HepG2 (cell line): ENCODE results near the gene SUPT6H. TPM values are rescaled to one million over a fixed set of nuclear protein-coding genes. Genes with fewer than 3 reads are reported as not detected.

Source experiments
- CHD2 ChIP-seq: IDR thresholded peaks from 2 replicates; pipeline ENCODE4 v1.6.1; 2011; ENCODE audit warnings: low read depth, low read length, improper control_type of control experiment
- DRAP1 ChIP-seq: IDR thresholded peaks from 2 replicates; pipeline ENCODE4 v1.6.1; 2016; ENCODE audit warnings: missing genetic modification reagents, missing compliant biosample characterization
- GABPA ChIP-seq, 2 experiments: IDR thresholded peaks; 2 replicates each; pipeline ENCODE4 v1.6.1; 2011 to 2016; ENCODE audit warnings: low read depth in 2 of 2, low read length in 1 of 2, missing biosample characterization in 1 of 2, missing genetic modification characterization in 1 of 2
- GABPB1 ChIP-seq: IDR thresholded peaks from 2 replicates; pipeline ENCODE4 v1.6.1; 2016; ENCODE audit warnings: mild to moderate bottlenecking, missing genetic modification reagents, moderate library complexity, missing compliant biosample characterization
- MAFK ChIP-seq, 2 experiments: IDR thresholded peaks in 1 of 2; conservative IDR thresholded peaks in 1 of 2; 2 replicates each; pipeline ENCODE4 v1.6.1; 2011; ENCODE audit warnings: improper control_type of control experiment in 2 of 2, low read length in 2 of 2
- MEF2D ChIP-seq: sonication (generic); formaldehyde crosslinking; IDR thresholded peaks from 2 replicates; pipeline ENCODE4 v1.5.1; 2020; ENCODE audit warnings: mild to moderate bottlenecking, missing genetic modification reagents
- PCBP1 ChIP-seq: fragments of 200-400 bp; formaldehyde crosslinking; IDR thresholded peaks from 2 replicates; pipeline ENCODE4 v1.6.1; 2017; ENCODE audit warnings: mild to moderate bottlenecking, low read depth, low read length, borderline replicate concordance
- RBM39 ChIP-seq: fragments of 200-400 bp; formaldehyde crosslinking; IDR thresholded peaks from one replicate; pipeline ENCODE4 v1.6.1; 2018; ENCODE audit warnings: antibody characterized with exemption, mild to moderate bottlenecking, low read depth, low read length; ENCODE audit not compliant: poor library complexity, severe bottlenecking
- SIX4 ChIP-seq: sonication (generic); formaldehyde crosslinking; IDR thresholded peaks from 2 replicates; pipeline ENCODE4 v1.4.0; 2020; ENCODE audit warnings: missing genetic modification reagents
- SPEN ChIP-seq: sonication (generic); formaldehyde crosslinking; IDR thresholded peaks from 2 replicates; pipeline ENCODE4 v1.5.1; 2020; ENCODE audit warnings: low read depth, mild to moderate bottlenecking, missing genetic modification reagents
- TEF ChIP-seq: sonication (generic); formaldehyde crosslinking; IDR thresholded peaks from 2 replicates; pipeline ENCODE4 v1.5.0; 2020; ENCODE audit warnings: missing genetic modification reagents
- ZNF3 ChIP-seq: IDR thresholded peaks from 2 replicates; pipeline ENCODE4 v1.7.0; 2017; ENCODE audit warnings: inconsistent platforms
- ZNF350 ChIP-seq: sonication (generic); formaldehyde crosslinking; IDR thresholded peaks from 2 replicates; pipeline ENCODE4 v1.4.0; 2020; ENCODE audit warnings: mild to moderate bottlenecking, low read depth, missing genetic modification reagents, borderline replicate concordance
- ZNF367 ChIP-seq: sonication (generic); formaldehyde crosslinking; IDR thresholded peaks from 2 replicates; pipeline ENCODE4 v1.4.0; 2020; ENCODE audit warnings: missing genetic modification reagents, borderline replicate concordance
- ZNF382 ChIP-seq: sonication (generic); formaldehyde crosslinking; IDR thresholded peaks from 2 replicates; pipeline ENCODE4 v1.5.0; 2020; ENCODE audit warnings: missing genetic modification reagents, mild to moderate bottlenecking, borderline replicate concordance
- ZNF598 ChIP-seq: sonication (generic); formaldehyde crosslinking; IDR thresholded peaks from 2 replicates; pipeline ENCODE4 v1.5.1; 2020; ENCODE audit warnings: mild to moderate bottlenecking, missing genetic modification reagents, borderline replicate concordance
- ZNF607 ChIP-seq: sonication (generic); formaldehyde crosslinking; IDR thresholded peaks from 2 replicates; pipeline ENCODE4 v1.5.1; 2020; ENCODE audit warnings: missing genetic modification reagents, mild to moderate bottlenecking, borderline replicate concordance
- ZNF749 ChIP-seq: sonication (generic); formaldehyde crosslinking; IDR thresholded peaks from 2 replicates; pipeline ENCODE4 v1.8.0; 2022; ENCODE audit warnings: mild to moderate bottlenecking, missing genetic modification reagents, moderate library complexity, borderline replicate concordance
- ZNF776 ChIP-seq: sonication (generic); formaldehyde crosslinking; IDR thresholded peaks from 2 replicates; pipeline ENCODE4 v1.4.0; 2020; ENCODE audit warnings: mild to moderate bottlenecking, missing genetic modification reagents
- ZSCAN25 ChIP-seq: sonication (generic); formaldehyde crosslinking; IDR thresholded peaks from 2 replicates; pipeline ENCODE4 v1.8.0; 2022; ENCODE audit warnings: mild to moderate bottlenecking, missing genetic modification reagents
- polyA plus RNA-seq, 8 experiments: library from polyadenylated mRNA; depleted of rRNA in 3 of 8; stranded (reverse) in 7 of 8; unstranded in 1 of 8; fragments of >200 nt; fragmentation: Illumina TruSeq in 4 of 8; extraction: Trizol in 4 of 8; gene quantifications; 2 replicates each; pipeline versions ENCODE4 v1.2.1 to v1.2.3, GENCODE V29; 2011 to 2016; ENCODE audit warnings: low read depth in 4 of 8, missing spikeins in 1 of 8, mixed read lengths in 1 of 8; ENCODE audit not compliant: insufficient read depth in 1 of 8
- total RNA-seq, 5 experiments: library from RNA; depleted of rRNA; stranded (reverse); fragments of >200 nt; fragmentation: Illumina TruSeq; extraction: Trizol; gene quantifications; 2 replicates each; pipeline ENCODE4 v1.2.3, GENCODE V29; 2016; ENCODE audit warnings: low read depth in 1 of 5
- TF ChIP-seq, protein P1 (sequence below), 2 experiments: sonication (generic) in 1 of 2; formaldehyde crosslinking in 1 of 2; IDR thresholded peaks; 2 replicates each; pipeline versions ENCODE4 v1.6.1 to v1.9.0; 2014 to 2022; ENCODE audit warnings: antibody characterized with exemption in 1 of 2, borderline replicate concordance in 1 of 2, inconsistent platforms in 1 of 2, low read depth in 1 of 2, missing genetic modification reagents in 1 of 2

SUPT6H gene
- total and polyA plus RNA-seq, 2 of the 13 experiments (the other 11 are each of a cell fraction or from before 2014, with no cell fraction given): 32.7 to 39.9 TPM

DNA sequence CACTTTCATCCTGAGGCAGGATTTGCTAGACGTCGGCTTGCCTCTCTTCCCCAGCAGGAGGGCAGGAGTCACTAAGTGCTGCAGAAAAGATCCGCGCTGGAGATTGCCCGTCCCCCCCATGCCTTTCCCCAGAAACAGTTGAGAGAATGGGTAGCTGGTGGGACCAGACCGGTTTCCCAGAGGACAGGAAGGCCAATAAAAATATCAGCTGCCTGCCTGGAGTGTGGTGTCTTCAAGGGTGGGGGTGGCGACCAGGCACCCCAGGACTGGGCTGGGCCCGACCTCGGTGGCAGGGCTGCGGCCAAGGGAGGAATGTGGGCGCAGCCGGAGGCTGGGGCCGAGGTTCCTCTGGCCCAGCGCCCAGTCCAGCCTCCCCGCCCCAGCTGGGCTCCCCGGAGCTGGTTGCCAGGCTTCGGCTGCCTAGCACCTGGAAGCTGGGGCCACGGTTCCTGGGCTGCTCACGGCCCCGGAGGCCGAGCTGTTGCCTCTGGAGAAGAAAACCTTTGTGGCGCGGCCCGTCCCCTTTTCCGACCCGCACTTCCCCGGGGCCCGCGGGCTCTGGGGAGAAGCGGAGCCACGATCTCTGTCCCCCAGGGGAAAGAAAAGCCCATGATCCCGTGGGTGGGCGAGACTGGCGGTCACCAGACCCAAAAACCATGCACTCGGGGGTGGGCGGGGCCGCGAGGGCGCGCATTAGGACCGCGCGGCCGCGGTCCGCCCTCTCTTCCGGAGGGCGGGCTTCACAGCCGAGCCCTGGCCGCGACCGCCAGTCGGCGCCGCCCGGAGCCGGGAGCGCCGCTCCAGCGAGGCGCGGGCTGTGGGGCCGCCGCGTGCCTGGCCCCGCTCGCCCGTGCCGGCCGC lies 81.5 kb downstream of the SUPT6H start, which contains the start of gene TRAF4 (continued):
- TF ChIP-seq MAFK (conservative IDR thresholded peaks at IDR 0.05 in 1 of 2, IDR thresholded peaks at IDR 0.05 in 1 of 2; ENCODE audit: low read length in 2 of 2): no peak
- TF ChIP-seq GABPB1: peak; percentile 66; the same call in 1 of the 2 replicates
- TF ChIP-seq, protein P1, sequence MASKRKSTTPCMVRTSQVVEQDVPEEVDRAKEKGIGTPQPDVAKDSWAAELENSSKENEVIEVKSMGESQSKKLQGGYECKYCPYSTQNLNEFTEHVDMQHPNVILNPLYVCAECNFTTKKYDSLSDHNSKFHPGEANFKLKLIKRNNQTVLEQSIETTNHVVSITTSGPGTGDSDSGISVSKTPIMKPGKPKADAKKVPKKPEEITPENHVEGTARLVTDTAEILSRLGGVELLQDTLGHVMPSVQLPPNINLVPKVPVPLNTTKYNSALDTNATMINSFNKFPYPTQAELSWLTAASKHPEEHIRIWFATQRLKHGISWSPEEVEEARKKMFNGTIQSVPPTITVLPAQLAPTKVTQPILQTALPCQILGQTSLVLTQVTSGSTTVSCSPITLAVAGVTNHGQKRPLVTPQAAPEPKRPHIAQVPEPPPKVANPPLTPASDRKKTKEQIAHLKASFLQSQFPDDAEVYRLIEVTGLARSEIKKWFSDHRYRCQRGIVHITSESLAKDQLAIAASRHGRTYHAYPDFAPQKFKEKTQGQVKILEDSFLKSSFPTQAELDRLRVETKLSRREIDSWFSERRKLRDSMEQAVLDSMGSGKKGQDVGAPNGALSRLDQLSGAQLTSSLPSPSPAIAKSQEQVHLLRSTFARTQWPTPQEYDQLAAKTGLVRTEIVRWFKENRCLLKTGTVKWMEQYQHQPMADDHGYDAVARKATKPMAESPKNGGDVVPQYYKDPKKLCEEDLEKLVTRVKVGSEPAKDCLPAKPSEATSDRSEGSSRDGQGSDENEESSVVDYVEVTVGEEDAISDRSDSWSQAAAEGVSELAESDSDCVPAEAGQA (IDR thresholded peaks at IDR 0.05; ENCODE audit: low read depth): no peak
- TF ChIP-seq, protein P1 (CRISPR knock-in tag; IDR thresholded peaks at IDR 0.05; ENCODE audit: borderline replicate concordance): no peak
- no peak for TF ChIP-seq ZNF367
- TF ChIP-seq MEF2D (CRISPR knock-in tag): no peak
- TF ChIP-seq RBM39: peak; percentile 15
- no peak for TF ChIP-seq SIX4 (CRISPR knock-in tag)
- TF ChIP-seq ZNF3 (CRISPR knock-in tag): no peak
- TF ChIP-seq PCBP1: no peak
- 0 out of 2 replicates have a peak, but pooled peaks have one; percentile 41 for TF ChIP-seq ZNF598 (CRISPR knock-in tag)
- no peak for TF ChIP-seq ZSCAN25 (CRISPR knock-in tag)
- peak; percentile 27; the same call in 1 of the 2 replicates for TF ChIP-seq GABPA (IDR thresholded peaks at IDR 0.05; ENCODE audit: low read depth, low read length)
- TF ChIP-seq GABPA (CRISPR knock-in tag; IDR thresholded peaks at IDR 0.05; ENCODE audit: low read depth): no peak
- no peak for TF ChIP-seq ZNF776
- TF ChIP-seq ZNF382 (CRISPR knock-in tag): no peak
- TF ChIP-seq SPEN (CRISPR knock-in tag): peak; percentile 45
- TF ChIP-seq TEF (CRISPR knock-in tag): peak; percentile 68; the same call in 1 of the 2 replicates
- TF ChIP-seq ZNF607: 0 out of 2 replicates have a peak, but pooled peaks have one; percentile 40
- TF ChIP-seq ZNF749 (CRISPR knock-in tag): 0 out of 2 replicates have a peak, but pooled peaks have one; percentile 12
- no peak for TF ChIP-seq CHD2
- peak; percentile 37; the same call in 1 of the 2 replicates for TF ChIP-seq DRAP1
- TF ChIP-seq ZNF350 (CRISPR knock-in tag): no peak
